RWPE2 (cell line): ENCODE results near the gene CDH4.

Source experiments
- ATAC-seq: fragments of 200-7000 bp; cut with Tn5 transposase; 3 replicates; pipeline ENCODE4 v1.9.1; 2021; ENCODE audit warnings: low read depth
- DNase-seq: peaks from one replicate; pipeline ENCODE4 v3.0.0-alpha.2; 2020; ENCODE audit warnings: low spot score
- H3K27ac ChIP-seq: fragments of 450-650 bp; 2 replicates; pipeline ENCODE4 v1.5.1; 2017; ENCODE audit warnings: mild to moderate bottlenecking; ENCODE audit not compliant: poor library complexity, severe bottlenecking
- H3K27me3 ChIP-seq: fragments of 250-450 bp; sonication (Bioruptor Pico); 2 replicates; pipeline ENCODE4 v1.5.1; 2021; ENCODE audit warnings: mild to moderate bottlenecking, moderate library complexity; ENCODE audit not compliant: insufficient read depth, poor library complexity, severe bottlenecking
- H3K36me3 ChIP-seq: fragments of 250-450 bp; sonication (Bioruptor Pico); 2 replicates; pipeline ENCODE4 v1.5.1; 2020; ENCODE audit warnings: low read depth, mild to moderate bottlenecking, moderate library complexity
- H3K4me1 ChIP-seq: fragments of 250-450 bp; sonication (Bioruptor Pico); 2 replicates; pipeline ENCODE4 v1.5.1; 2021; ENCODE audit warnings: mild to moderate bottlenecking, moderate library complexity; ENCODE audit not compliant: insufficient read depth, poor library complexity, severe bottlenecking
- H3K4me3 ChIP-seq: fragments of 250-450 bp; sonication (Bioruptor Pico); 2 replicates; pipeline ENCODE4 v1.5.1; 2021; ENCODE audit warnings: mild to moderate bottlenecking, moderate library complexity; ENCODE audit not compliant: severe bottlenecking
- H3K9me3 ChIP-seq: fragments of 250-450 bp; sonication (Bioruptor Pico); 2 replicates; pipeline ENCODE4 v1.5.1; 2021; ENCODE audit warnings: mild to moderate bottlenecking, moderate library complexity; ENCODE audit not compliant: severe bottlenecking
- TF ChIP-seq, protein P1 (sequence below): fragments of 450-650 bp; IDR thresholded peaks from one replicate; pipeline ENCODE4 v1.5.1; 2017; ENCODE audit warnings: mild to moderate bottlenecking, moderate library complexity; ENCODE audit not compliant: poor library complexity, severe bottlenecking

CDH4 gene

DNA sequence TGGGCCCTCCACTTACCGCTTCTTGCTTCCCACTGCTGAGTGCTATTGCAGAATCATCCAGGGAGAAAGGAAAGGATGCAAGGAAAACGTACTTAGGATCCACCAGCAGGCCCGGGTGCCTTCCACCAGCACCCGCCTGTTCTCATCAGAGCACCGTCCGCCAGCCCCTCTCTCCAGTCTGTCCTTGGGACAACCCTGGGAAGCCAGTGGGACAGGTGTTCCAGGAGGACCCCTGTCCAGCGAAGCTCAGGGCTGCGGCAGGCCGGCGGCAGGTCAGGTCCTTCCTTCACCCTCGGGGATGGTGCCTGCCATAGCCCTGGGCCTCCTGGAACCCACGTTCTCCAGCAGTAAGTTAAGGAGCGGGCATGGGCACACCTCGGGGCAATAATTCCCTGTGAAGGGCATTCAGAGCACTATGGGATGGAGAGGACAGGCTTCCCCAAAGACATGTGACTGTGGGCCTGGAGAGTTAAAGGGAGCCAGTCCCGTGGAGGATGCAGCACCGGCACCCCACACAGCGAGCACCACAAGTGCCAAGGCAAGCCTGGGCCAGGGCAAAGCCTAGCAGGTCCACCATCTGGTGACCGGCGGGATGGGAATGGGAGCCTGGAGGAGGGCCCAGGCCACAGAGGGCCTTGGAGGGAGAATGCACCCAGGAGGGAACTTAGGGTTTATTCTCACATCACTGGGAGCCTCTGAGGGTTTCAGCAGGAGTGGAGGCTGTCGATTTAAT is 416.9 kb downstream of the CDH4 start:
- Histone ChIP-seq H3K36me3 (no peaks in the 10 kb centered on the region), H3K4me3 (no peak overlapping the region), H3K9me3 (no peaks in the 10 kb centered on the region), H3K27me3 (no peaks in the 10 kb centered on the region), H3K4me1 (no peaks in the 10 kb centered on the region), H3K27ac (no peak overlapping the region)
- TF ChIP-seq, protein P1, sequence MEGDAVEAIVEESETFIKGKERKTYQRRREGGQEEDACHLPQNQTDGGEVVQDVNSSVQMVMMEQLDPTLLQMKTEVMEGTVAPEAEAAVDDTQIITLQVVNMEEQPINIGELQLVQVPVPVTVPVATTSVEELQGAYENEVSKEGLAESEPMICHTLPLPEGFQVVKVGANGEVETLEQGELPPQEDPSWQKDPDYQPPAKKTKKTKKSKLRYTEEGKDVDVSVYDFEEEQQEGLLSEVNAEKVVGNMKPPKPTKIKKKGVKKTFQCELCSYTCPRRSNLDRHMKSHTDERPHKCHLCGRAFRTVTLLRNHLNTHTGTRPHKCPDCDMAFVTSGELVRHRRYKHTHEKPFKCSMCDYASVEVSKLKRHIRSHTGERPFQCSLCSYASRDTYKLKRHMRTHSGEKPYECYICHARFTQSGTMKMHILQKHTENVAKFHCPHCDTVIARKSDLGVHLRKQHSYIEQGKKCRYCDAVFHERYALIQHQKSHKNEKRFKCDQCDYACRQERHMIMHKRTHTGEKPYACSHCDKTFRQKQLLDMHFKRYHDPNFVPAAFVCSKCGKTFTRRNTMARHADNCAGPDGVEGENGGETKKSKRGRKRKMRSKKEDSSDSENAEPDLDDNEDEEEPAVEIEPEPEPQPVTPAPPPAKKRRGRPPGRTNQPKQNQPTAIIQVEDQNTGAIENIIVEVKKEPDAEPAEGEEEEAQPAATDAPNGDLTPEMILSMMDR, result no peak
- DNase-seq (no peak), ATAC-seq (no peak)

DNA sequence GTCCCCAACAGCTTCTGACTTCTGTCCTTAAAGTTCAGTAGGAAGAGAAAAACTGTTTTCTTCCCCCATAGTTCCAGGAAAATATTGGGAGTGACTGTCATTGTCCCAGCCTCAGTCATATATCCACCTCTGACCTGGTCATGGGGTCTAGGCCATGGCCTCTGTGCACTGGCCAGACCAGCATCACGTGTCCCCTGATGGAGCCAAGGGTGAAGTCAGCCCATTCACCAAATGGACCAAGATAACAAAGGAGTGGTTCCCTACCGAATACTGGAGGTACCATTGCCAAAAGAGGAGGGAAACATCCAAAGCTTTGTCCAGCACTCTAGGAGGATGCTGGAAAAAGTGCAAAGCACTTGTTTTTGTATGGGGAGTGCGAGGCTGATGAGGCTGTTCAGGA is 418.2 kb downstream of the CDH4 start:
- TF ChIP-seq, protein P1, result no peak
- Histone ChIP-seq H3K4me3 (no peak overlapping the region), H3K27me3 (no peaks in the 10 kb centered on the region), H3K4me1 (no peaks in the 10 kb centered on the region), H3K36me3 (no peaks in the 10 kb centered on the region), H3K27ac (no peak overlapping the region), H3K9me3 (no peaks in the 10 kb centered on the region)
- ATAC-seq, result no peak
- DNase-seq, result no peak

DNA sequence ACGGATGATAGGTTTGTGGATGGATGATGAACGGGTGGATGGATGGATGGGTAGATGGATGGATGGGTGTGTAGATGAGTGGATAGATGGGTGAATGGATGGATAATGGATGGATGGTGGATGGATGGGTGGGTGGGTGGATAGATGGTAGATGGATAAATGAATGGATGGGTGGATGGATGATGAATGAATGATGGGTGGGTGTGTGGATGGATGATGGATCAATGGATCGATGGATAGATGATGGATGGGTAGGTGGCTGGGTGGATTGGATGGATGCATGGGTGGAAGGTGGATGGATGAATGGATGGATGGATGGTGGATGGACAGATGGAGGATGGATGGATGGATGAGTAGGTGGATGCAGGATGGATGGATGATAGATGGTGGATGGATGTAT is 419.5 kb downstream of the CDH4 start:
- no peak for DNase-seq
- Histone ChIP-seq H3K9me3 (no peaks in the 10 kb centered on the region), H3K4me1 (no peaks in the 10 kb centered on the region), H3K27me3 (no peaks in the 10 kb centered on the region), H3K4me3 (no peak overlapping the region), H3K36me3 (no peaks in the 10 kb centered on the region), H3K27ac (no peak overlapping the region)
- TF ChIP-seq, protein P1, result no peak
- ATAC-seq, result no peak

DNA sequence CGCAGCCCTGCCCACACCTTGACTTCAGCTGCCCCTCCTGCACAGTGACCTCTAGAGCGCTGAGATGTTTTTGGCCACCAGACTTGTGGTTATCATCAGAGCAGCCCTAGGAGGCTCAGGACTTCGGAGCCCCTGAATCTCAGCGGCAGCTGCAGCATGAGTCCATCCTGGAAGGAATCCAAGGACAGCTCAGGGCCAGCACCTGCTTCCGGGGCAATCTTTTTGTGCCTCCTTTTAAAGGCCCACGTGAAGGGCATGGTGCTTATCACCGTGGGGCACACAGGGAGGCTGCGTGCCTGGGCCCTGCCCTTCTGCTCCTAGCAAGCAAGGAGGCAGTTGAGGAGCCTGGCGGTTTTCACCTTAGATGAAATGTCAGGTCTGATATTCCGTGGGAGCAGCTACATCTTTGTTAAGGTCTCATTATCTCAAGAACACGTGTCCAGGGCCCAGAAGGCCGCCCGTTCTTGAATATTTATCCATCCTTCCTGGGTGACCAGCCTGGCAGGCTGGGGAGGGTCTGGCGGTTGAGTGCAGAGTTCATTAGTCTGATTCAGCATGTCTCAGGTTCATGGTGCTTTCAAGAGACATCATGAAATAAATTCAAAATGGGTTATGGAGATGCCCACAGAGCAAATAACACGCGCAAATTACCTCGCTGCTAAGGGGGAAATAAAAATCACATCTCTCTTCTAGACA is 421.2 kb downstream of the CDH4 start:
- Histone ChIP-seq H3K36me3 (no peaks in the 10 kb centered on the region), H3K27ac (no peak overlapping the region), H3K4me1 (no peaks in the 10 kb centered on the region), H3K27me3 (no peaks in the 10 kb centered on the region), H3K9me3 (no peaks in the 10 kb centered on the region), H3K4me3 (no peak overlapping the region)
- ATAC-seq, result no peak
- TF ChIP-seq, protein P1, result no peak
- no peak for DNase-seq

DNA sequence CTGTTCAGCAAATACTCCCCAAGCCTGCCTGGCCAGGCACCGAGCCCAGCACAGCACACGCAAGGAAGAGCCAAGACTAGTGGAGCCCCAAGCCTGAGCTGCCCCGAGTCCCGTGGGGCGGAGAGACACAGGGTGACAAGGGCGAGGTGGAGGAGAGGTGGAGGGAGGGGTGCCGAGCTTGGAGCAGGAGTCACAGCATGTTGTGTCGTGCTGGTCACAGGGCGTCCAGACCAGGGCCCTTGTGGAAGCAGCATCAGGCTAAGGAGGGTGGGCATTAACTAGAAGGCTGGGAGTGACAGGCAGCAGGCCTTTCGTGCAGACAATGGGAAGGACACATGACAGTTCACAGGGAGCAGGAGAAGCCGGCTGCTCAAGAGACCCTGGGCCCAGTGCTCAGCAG is 422.1 kb downstream of the CDH4 start:
- Histone ChIP-seq H3K27ac (no peak overlapping the region), H3K27me3 (no peaks in the 10 kb centered on the region), H3K36me3 (no peaks in the 10 kb centered on the region), H3K4me3 (no peak overlapping the region), H3K4me1 (no peaks in the 10 kb centered on the region), H3K9me3 (no peaks in the 10 kb centered on the region)
- no peak for DNase-seq
- no peak for ATAC-seq
- TF ChIP-seq, protein P1, result no peak
